Ishikawa (cell line): ENCODE results near the gene SH2D1A.

Experiments
- CEBPB ChIP-seq: IDR thresholded peaks from 2 replicates; pipeline ENCODE4 v1.6.1; 2012
- CREB1 ChIP-seq: IDR thresholded peaks from 2 replicates; pipeline ENCODE4 v1.6.1; 2012; ENCODE audit warnings: low read depth
- EP300 ChIP-seq: IDR thresholded peaks from 2 replicates; pipeline ENCODE4 v1.6.1; 2012; ENCODE audit warnings: borderline replicate concordance
- FOXM1 ChIP-seq: IDR thresholded peaks from 2 replicates; pipeline ENCODE4 v1.6.1; 2012; ENCODE audit warnings: low read depth, borderline replicate concordance
- RAD21 ChIP-seq: IDR thresholded peaks from 2 replicates; pipeline ENCODE4 v1.6.1; 2012; ENCODE audit warnings: low read depth
- TAF1 ChIP-seq: IDR thresholded peaks from 2 replicates; pipeline ENCODE4 v1.6.1; 2012; ENCODE audit warnings: low read depth, mild to moderate bottlenecking
- TCF12 ChIP-seq: IDR thresholded peaks from 2 replicates; pipeline ENCODE4 v1.6.1; 2012; ENCODE audit warnings: low read depth
- TEAD4 ChIP-seq: IDR thresholded peaks from 2 replicates; pipeline ENCODE4 v1.6.1; 2012
- YY1 ChIP-seq: IDR thresholded peaks from 2 replicates; pipeline ENCODE4 v1.6.1; 2012; ENCODE audit warnings: low read depth
- ZBTB7A ChIP-seq: IDR thresholded peaks from 2 replicates; pipeline ENCODE4 v1.6.1; 2012; ENCODE audit warnings: low read depth
- TF ChIP-seq, protein P1 (sequence below): IDR thresholded peaks from 2 replicates; pipeline ENCODE4 v1.6.1; 2012
- TF ChIP-seq, protein P2 (sequence below): IDR thresholded peaks from 2 replicates; pipeline ENCODE4 v1.6.1; 2012; ENCODE audit warnings: low read depth, mild to moderate bottlenecking

DNA sequence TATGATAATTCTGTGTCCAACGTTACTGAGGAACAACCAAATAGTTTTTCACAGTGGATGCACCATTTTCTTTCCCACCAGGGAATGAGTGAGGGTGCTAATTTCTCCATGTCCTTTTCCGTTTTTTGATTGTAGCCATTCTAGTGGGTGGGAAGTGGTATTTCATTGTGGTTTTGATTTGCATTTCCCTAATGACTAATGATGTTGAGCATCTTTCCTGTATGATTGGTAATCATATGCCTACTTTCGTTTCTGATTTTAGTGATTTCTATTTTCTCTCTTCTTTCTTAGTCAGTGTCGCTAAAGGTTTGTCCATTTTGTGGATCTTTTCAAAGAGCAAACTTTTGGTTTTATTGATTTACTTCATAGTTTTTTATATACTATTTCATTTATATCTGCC lies 46.0 kb upstream of the SH2D1A start:
- TF ChIP-seq CEBPB (no peak), ZBTB7A (no peak), FOXM1 (no peak), TEAD4 (no peak), RAD21 (no peak), EP300 (no peak), YY1 (no peak), TAF1 (no peak), CREB1 (no peak), TCF12 (no peak)
- TF ChIP-seq, protein P1, sequence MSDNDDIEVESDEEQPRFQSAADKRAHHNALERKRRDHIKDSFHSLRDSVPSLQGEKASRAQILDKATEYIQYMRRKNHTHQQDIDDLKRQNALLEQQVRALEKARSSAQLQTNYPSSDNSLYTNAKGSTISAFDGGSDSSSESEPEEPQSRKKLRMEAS: no peak
- TF ChIP-seq, protein P2, sequence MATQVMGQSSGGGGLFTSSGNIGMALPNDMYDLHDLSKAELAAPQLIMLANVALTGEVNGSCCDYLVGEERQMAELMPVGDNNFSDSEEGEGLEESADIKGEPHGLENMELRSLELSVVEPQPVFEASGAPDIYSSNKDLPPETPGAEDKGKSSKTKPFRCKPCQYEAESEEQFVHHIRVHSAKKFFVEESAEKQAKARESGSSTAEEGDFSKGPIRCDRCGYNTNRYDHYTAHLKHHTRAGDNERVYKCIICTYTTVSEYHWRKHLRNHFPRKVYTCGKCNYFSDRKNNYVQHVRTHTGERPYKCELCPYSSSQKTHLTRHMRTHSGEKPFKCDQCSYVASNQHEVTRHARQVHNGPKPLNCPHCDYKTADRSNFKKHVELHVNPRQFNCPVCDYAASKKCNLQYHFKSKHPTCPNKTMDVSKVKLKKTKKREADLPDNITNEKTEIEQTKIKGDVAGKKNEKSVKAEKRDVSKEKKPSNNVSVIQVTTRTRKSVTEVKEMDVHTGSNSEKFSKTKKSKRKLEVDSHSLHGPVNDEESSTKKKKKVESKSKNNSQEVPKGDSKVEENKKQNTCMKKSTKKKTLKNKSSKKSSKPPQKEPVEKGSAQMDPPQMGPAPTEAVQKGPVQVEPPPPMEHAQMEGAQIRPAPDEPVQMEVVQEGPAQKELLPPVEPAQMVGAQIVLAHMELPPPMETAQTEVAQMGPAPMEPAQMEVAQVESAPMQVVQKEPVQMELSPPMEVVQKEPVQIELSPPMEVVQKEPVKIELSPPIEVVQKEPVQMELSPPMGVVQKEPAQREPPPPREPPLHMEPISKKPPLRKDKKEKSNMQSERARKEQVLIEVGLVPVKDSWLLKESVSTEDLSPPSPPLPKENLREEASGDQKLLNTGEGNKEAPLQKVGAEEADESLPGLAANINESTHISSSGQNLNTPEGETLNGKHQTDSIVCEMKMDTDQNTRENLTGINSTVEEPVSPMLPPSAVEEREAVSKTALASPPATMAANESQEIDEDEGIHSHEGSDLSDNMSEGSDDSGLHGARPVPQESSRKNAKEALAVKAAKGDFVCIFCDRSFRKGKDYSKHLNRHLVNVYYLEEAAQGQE: no peak
